ENCODE measurements around the gene MTSS2.

The MTSS2 gene

GRCh38 chr16:70700101-70701020, 14.5 kb upstream of the MTSS2 start:
- DNase-seq (ENCODE audit: low read depth in 2 of 2, low spot score in 1 of 2), result no peak

GRCh38 chr16:70699696-70700095, 13.8 kb upstream of the MTSS2 start:
- DNase-seq (ENCODE audit: low read depth in 2 of 2, low spot score in 1 of 2), result no peak

- no peak for DNase-seq (ENCODE audit: low read depth in 2 of 2, low spot score in 1 of 2)
These were observed 13.0 kb upstream of the MTSS2 start for GRCh38 chr16:70698901-70699300.

- no peak for DNase-seq (ENCODE audit: low read depth in 2 of 2, low spot score in 1 of 2)
These were observed 11.8 kb upstream of the MTSS2 start for GRCh38 chr16:70697594-70698170.

GRCh38 chr16:70696952-70697593, 11.2 kb upstream of the MTSS2 start:
- DNase-seq (ENCODE audit: low read depth in 2 of 2, low spot score in 1 of 2), result no peak

- DNase-seq (ENCODE audit: low read depth in 2 of 2, low spot score in 1 of 2), result no peak
These were observed 10.5 kb upstream of the MTSS2 start for GRCh38 chr16:70696355-70696754.

- DNase-seq (ENCODE audit: low read depth in 2 of 2, low spot score in 1 of 2), result no peak
These were observed 9.6 kb upstream of the MTSS2 start for GRCh38 chr16:70695331-70696070.

- no peak for DNase-seq (ENCODE audit: low read depth in 2 of 2, low spot score in 1 of 2)
These were observed 9.0 kb upstream of the MTSS2 start for GRCh38 chr16:70694868-70695218.

GRCh38 chr16:70694088-70694867, 8.4 kb upstream of the MTSS2 start:
- DNase-seq (ENCODE audit: low read depth in 2 of 2, low spot score in 1 of 2), result no peak

GRCh38 chr16:70692873-70693671, 7.2 kb upstream of the MTSS2 start:
- DNase-seq (ENCODE audit: low read depth in 2 of 2, low spot score in 1 of 2), result no peak

- no peak for DNase-seq (ENCODE audit: low read depth in 2 of 2, low spot score in 1 of 2)
These were observed 6.4 kb upstream of the MTSS2 start for GRCh38 chr16:70692130-70692872.

GRCh38 chr16:70691223-70692129, 5.6 kb upstream of the MTSS2 start:
- DNase-seq (ENCODE audit: low read depth in 2 of 2, low spot score in 1 of 2), result no peak

GRCh38 chr16:70689970-70690891, 4.4 kb upstream of the MTSS2 start:
- no peak for DNase-seq (ENCODE audit: low read depth in 2 of 2, low spot score in 1 of 2)

- DNase-seq (ENCODE audit: low read depth in 2 of 2, low spot score in 1 of 2), result no peak
These were observed 3.4 kb upstream of the MTSS2 start for GRCh38 chr16:70689035-70689969.

- DNase-seq (ENCODE audit: low read depth in 2 of 2, low spot score in 1 of 2), result no peak
These were observed 2.4 kb upstream of the MTSS2 start for GRCh38 chr16:70688246-70688742.

Measured in stimulated activated CD8-positive, alpha-beta memory T cell treated with anti-CD3 and anti-CD28 coated beads, Interleukin-4, amount 100 ng/mL, for 1 hour (primary cell).